Sigmoid colon (tissue), 4 donors: ENCODE results near the gene SDCBP2.

ENCODE experiments used
- CTCF ChIP-seq, 4 experiments: fragments of 450-650 bp in 3 of 4; fragments of 200-600 bp in 1 of 4; IDR thresholded peaks; one replicate each; pipeline ENCODE4 v1.5.1; 2016 to 2019; ENCODE audit warnings: antibody characterized with exemption in 4 of 4, mild to moderate bottlenecking in 3 of 4, moderate library complexity in 2 of 4
- POLR2AphosphoS5 ChIP-seq, 4 donors: sonication (generic); formaldehyde crosslinking; IDR thresholded peaks; one replicate each; pipeline ENCODE4 v1.6.1; 2017; ENCODE audit warnings: antibody characterized with exemption in 4 of 4

- TF ChIP-seq POLR2AphosphoS5 (IDR thresholded peaks at IDR 0.05) (no peak), CTCF (IDR thresholded peaks at IDR 0.05) (no peak)
Observed at GRCh38 chr20:1331101-1331500, 2.2 kb upstream of the SDCBP2 start.
